IPS-NIHi7 (cell line): ENCODE data around the gene USP17L22.
"Not testable (repeated sequence)": the region's sequence is repeated elsewhere in the genome, so short reads cannot be mapped to it uniquely, and the experiment has no call there.

Source experiments
- DNase-seq: peaks from one replicate; pipeline ENCODE4 v3.0.0; 2012; ENCODE audit warnings: mixed read lengths; ENCODE audit errors: extremely low spot score

Gene USP17L22

GRCh38 chr4:9267319-9267718 is at the start of gene USP17L22:
USP17L22 (plus strand) TSS chr4:9267619; CDS start chr4:9267619, 0 bp downstream.
- not testable (repeated sequence) for DNase-seq

GRCh38 chr4:9219852-9220251 is 47.6 kb upstream of the USP17L22 start, which contains the start of gene USP17L12:
USP17L12 (plus strand) TSS chr4:9220152; CDS start chr4:9220152, 0 bp downstream.
- DNase-seq = not testable (repeated sequence)

- DNase-seq = not testable (repeated sequence)
Measured at GRCh38 chr4:9224596-9224995, 42.8 kb upstream of the USP17L22 start, which contains the start of gene USP17L13. USP17L13 (plus strand) TSS chr4:9224896; CDS start chr4:9224896, 0 bp downstream.

GRCh38 chr4:9230249-9230648 is 37.2 kb upstream of the USP17L22 start:
- DNase-seq = not testable (repeated sequence)

GRCh38 chr4:9234085-9234484 is 33.3 kb upstream of the USP17L22 start, which contains the start of gene USP17L15:
USP17L15 (plus strand) TSS chr4:9234385; CDS start chr4:9234385, 0 bp downstream.
- not testable (repeated sequence) for DNase-seq

GRCh38 chr4:9238461-9238860 is 29.0 kb upstream of the USP17L22 start:
- not testable (repeated sequence) for DNase-seq

GRCh38 chr4:9243579-9243978 is 23.8 kb upstream of the USP17L22 start, which contains the start of gene USP17L17:
USP17L17 (plus strand) TSS chr4:9243879; CDS start chr4:9243879, 0 bp downstream.
- DNase-seq = not testable (repeated sequence)

GRCh38 chr4:9247953-9248680 is 19.3 kb upstream of the USP17L22 start, which contains the start of gene USP17L18:
USP17L18 (plus strand) TSS chr4:9248630; CDS start chr4:9248630, 0 bp downstream.
- DNase-seq = not testable (repeated sequence)

GRCh38 chr4:9253078-9253477 is 14.3 kb upstream of the USP17L22 start, which contains the start of gene USP17L19:
USP17L19 (plus strand) TSS chr4:9253378; CDS start chr4:9253378, 0 bp downstream.
- DNase-seq = not testable (repeated sequence)

- DNase-seq = not testable (repeated sequence)
Measured at GRCh38 chr4:9257824-9258223, 9.6 kb upstream of the USP17L22 start, which contains the start of gene USP17L20. USP17L20 (plus strand) TSS chr4:9258124; CDS start chr4:9258124, 0 bp downstream.

- DNase-seq = not testable (repeated sequence)
Measured at GRCh38 chr4:9262572-9262971, 4.8 kb upstream of the USP17L22 start, which contains the start of gene USP17L21. USP17L21 (plus strand) TSS chr4:9262872; CDS start chr4:9262872, 0 bp downstream.

- DNase-seq = not testable (repeated sequence)
Measured at GRCh38 chr4:9271719-9272118, 4.3 kb downstream of the USP17L22 start.
